NCI-H2196 (cell line): Measurements from ENCODE around the gene TMEM176B.

Experiments used
- DNase-seq: peaks from one replicate; lab custom pipeline; 2025; ENCODE audit not compliant: unreplicated experiment; lab: John Stamatoyannopoulos, UW

The TMEM176B gene

GRCh38 chr7:150754951-150755350, 45.2 kb downstream of the TMEM176B start:
- no peak for DNase-seq

GRCh38 chr7:150753826-150754603, 46.1 kb downstream of the TMEM176B start:
- no peak for DNase-seq

DNA sequence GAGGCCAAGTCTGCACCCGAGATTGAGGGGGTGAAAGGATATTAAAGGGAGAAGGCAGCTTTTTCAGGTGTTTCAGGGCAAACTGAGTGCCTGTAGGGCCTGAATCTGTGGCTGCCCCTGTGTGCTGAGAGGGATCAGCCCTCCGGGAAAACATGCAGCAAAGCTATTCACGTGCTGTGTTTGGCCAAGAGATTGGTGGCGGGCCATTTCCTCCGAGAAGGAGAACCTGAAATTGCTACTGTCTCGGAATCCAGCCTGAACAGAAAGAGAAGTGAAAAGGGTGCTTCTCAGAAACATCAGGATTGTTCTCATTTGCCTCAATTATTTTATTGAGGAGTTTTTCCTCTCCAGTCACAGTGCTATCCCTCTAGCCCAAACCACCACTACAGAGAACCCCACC, 46.9 kb downstream of the TMEM176B start:
- DNase-seq: no peak

DNA sequence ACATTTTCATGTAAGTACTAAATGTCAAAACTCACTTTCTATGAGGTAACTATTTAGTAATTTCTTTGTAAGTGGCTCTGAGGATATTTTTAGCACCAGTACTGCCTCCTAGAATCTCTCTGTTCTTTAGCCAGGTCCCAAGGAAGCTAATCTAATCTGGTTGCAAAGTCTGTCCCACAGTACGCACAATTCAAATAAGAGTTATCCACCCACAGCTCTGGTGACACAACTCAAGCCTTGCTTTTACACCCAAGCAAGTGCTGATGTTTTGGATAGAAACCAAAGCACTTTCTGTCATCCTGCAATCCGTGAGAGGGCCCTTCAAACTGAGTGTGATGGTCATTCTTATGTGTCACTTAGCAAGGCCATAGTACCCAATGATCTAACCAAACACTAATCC, 48.5 kb downstream of the TMEM176B start:
- no peak for DNase-seq

DNA sequence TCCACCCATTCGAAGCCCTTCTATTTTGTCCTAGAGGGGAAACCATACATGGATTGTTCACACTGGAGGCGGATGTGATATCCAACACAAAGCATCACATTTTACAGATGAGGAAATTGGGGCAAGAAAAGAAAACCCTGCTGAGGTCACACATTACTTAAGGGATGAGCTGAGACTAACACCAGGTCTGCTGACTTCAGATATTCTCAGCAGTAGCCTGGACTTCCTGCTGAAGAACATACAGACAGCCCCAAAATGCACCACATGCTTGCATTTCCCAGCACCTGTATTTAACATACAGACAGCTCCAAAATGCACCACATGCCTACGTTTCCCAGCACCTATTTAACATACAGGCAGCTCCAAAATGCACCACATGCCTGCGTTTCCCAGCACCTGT, 51.8 kb downstream of the TMEM176B start:
- no peak for DNase-seq

DNA sequence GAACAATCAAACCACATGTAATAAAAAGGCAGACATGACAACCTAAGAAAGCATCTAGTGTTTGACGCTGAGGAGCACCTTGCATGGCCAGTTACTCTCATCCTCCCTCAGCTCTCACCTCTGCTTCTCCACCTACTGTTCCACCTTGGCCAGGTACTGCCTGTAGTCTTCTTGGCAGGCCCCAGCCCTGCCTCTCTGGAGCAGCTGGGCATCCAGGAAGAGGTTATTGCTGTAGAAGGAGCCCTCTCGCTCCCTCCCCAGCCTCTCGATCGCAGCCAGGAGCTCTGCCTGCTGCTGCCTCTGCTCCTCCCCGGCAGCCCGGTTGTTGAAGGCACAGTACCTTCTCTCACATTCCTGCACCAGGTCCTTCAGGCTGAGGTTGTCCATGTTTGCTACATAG, 53.2 kb downstream of the TMEM176B start:
- no peak for DNase-seq

- no peak for DNase-seq
Measured at GRCh38 chr7:150745876-150746275, 54.3 kb downstream of the TMEM176B start.

DNA sequence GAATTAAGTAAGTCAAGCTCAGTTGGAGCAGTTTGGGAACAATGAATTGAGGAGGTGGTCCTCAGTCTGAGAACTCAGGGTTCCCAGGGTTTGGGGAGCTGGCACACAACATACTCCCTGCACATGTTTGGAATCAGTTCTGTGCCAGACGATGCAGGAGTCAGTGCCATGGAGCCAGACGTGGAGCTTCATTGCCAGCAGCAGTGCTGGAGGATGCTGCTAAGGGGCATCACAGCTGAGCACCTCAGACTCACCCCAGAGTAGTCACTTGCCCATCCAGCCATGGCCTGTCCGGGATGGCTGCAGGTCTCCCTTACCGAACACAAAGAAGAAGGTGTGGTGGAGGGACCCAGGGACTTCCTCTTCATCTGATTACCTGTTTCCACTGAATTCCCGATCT, 55.1 kb downstream of the TMEM176B start:
- DNase-seq: no peak

DNA sequence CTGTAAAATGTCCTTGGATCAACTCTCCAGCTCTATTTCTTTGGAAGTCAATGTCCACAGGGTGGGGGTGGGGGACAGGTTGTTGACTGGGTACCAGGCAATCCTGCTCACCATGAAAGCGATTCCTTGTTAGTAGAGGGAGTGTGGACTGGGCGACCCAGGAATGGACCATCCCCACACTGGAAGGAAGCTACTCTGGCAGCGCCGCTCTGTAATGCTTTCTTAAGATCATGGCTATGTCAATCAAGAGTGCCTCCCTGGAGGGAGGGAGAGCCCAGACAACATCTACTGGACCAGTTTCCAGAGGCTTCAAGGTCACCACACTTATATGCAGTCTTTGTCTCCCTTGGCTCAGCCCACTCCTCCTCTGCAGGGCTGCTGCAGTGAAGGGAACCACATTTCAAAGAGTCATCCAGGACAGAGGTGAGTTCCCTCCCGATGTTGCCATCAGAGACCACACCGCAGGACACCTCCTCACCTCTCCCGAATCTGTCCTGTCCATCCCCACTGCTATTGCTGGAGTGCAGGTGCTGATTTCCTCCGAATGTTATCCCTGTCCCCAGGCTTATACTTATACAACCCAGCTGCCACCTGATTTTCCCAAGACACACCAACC, 56.0 kb downstream of the TMEM176B start:
- DNase-seq: no peak

DNA sequence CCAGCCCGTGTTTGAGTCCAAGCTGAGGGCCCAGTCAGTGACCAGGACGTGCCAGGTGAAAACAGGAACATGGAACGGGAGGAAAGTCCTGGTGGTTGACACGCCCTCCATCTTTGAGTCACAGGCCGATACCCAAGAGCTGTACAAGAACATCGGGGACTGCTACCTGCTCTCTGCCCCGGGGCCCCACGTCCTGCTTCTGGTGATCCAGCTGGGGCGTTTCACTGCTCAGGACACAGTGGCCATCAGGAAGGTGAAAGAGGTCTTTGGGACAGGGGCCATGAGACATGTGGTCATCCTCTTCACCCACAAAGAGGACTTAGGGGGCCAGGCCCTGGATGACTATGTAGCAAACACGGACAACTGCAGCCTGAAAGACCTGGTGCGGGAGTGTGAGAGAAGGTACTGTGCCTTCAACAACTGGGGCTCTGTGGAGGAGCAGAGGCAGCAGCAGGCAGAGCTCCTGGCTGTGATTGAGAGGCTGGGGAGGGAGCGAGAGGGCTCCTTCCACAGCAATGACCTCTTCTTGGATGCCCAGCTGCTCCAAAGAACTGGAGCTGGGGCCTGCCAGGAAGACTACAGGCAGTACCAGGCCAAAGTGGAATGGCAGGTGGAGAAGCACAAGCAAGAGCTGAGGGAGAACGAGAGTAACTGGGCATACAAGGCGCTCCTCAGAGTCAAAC, 57.7 kb downstream of the TMEM176B start:
- DNase-seq: no peak
